IPS-15b (cell line): ENCODE data around the gene USP26.
"Not testable (repeated sequence)": the region's sequence is repeated elsewhere in the genome, so short reads cannot be mapped to it uniquely, and the experiment has no call there.

Experiments
- H3K27me3 ChIP-seq: one replicate; pipeline ENCODE4 v1.6.1; 2013; ENCODE audit warnings: low read length; ENCODE audit not compliant: control insufficient read depth, insufficient read depth
- H3K36me3 ChIP-seq: one replicate; pipeline ENCODE4 v1.6.1; 2013; ENCODE audit warnings: low read length; ENCODE audit not compliant: control insufficient read depth, insufficient read depth
- H3K4me1 ChIP-seq: one replicate; pipeline ENCODE4 v1.6.1; 2013; ENCODE audit warnings: mild to moderate bottlenecking, low read length; ENCODE audit not compliant: control insufficient read depth, insufficient read depth
- H3K4me3 ChIP-seq: one replicate; pipeline ENCODE4 v1.5.1; 2013; ENCODE audit warnings: low read depth, low read length
- H3K9ac ChIP-seq: one replicate; pipeline ENCODE4 v1.6.1; 2013; ENCODE audit warnings: low read depth, mild to moderate bottlenecking, low read length
- H3K9me3 ChIP-seq: one replicate; pipeline ENCODE4 v1.6.1; 2013; ENCODE audit warnings: mild to moderate bottlenecking, low read length; ENCODE audit not compliant: control insufficient read depth, insufficient read depth

The USP26 gene

GRCh38 chrX:133097031-133097430 is at the start of gene USP26:
Gene USP26 (minus strand): TSS chrX:133097109. CDS start chrX:133028220, 68,889 bp downstream.
- Histone ChIP-seq H3K9me3 (no peaks in the 10 kb centered on the region), H3K4me3 (no peak within 1 kb of the TSS), H3K36me3 (no peaks in the 10 kb centered on the region), H3K4me1 (no peaks in the 10 kb centered on the region), H3K27me3 (no peaks in the 10 kb centered on the region), H3K9ac (no peak within 1 kb of the TSS)

GRCh38 chrX:133134282-133134681 is 37.4 kb upstream of the USP26 start:
- Histone ChIP-seq H3K9ac (no peak overlapping the region), H3K36me3 (no peaks in the 10 kb centered on the region), H3K9me3 (no peaks in the 10 kb centered on the region), H3K4me1 (no peaks in the 10 kb centered on the region), H3K27me3 (no peaks in the 10 kb centered on the region), H3K4me3 (no peak overlapping the region)

GRCh38 chrX:133120406-133120805 is 23.5 kb upstream of the USP26 start:
- H3K27me3 ChIP-seq = no peaks in the 10 kb centered on the region
- H3K36me3 ChIP-seq = no peaks in the 10 kb centered on the region
- peaks cover 10% of the 10 kb centered on the region for H3K4me1 ChIP-seq
- no peak overlapping the region for H3K9ac ChIP-seq
- H3K4me3 ChIP-seq = no peak overlapping the region
- H3K9me3 ChIP-seq = no peaks in the 10 kb centered on the region

GRCh38 chrX:133094098-133094731 is 2.7 kb downstream of the USP26 start:
- no peaks in the 10 kb centered on the region for H3K9me3 ChIP-seq
- H3K36me3 ChIP-seq = no peaks in the 10 kb centered on the region
- H3K27me3 ChIP-seq = no peaks in the 10 kb centered on the region
- H3K4me1 ChIP-seq = no peaks in the 10 kb centered on the region
- no peak overlapping the region for H3K4me3 ChIP-seq
- no peak overlapping the region for H3K9ac ChIP-seq

GRCh38 chrX:133090236-133090809 is 6.6 kb downstream of the USP26 start:
- Histone ChIP-seq H3K36me3 (no peaks in the 10 kb centered on the region), H3K9me3 (no peaks in the 10 kb centered on the region), H3K27me3 (no peaks in the 10 kb centered on the region), H3K4me1 (no peaks in the 10 kb centered on the region), H3K9ac (no peak overlapping the region), H3K4me3 (no peak overlapping the region)

- Histone ChIP-seq H3K9me3 (no peaks in the 10 kb centered on the region), H3K9ac (no peak overlapping the region), H3K27me3 (no peaks in the 10 kb centered on the region), H3K4me1 (no peaks in the 10 kb centered on the region), H3K36me3 (no peaks in the 10 kb centered on the region), H3K4me3 (no peak overlapping the region)
These were observed 7.5 kb downstream of the USP26 start for GRCh38 chrX:133089411-133089810.

- Histone ChIP-seq H3K27me3 (no peaks in the 10 kb centered on the region), H3K9ac (no peak overlapping the region), H3K4me3 (no peak overlapping the region), H3K4me1 (no peaks in the 10 kb centered on the region), H3K9me3 (no peaks in the 10 kb centered on the region), H3K36me3 (no peaks in the 10 kb centered on the region)
These were observed 11.1 kb downstream of the USP26 start for GRCh38 chrX:133085785-133086184.

- not testable (repeated sequence) for H3K4me3 ChIP-seq, H3K27me3 ChIP-seq, H3K36me3 ChIP-seq, H3K9ac ChIP-seq, H3K9me3 ChIP-seq, H3K4me1 ChIP-seq
These were observed 11.9 kb downstream of the USP26 start for GRCh38 chrX:133085056-133085455.

GRCh38 chrX:133083899-133084298 is 13.0 kb downstream of the USP26 start:
- H3K36me3 ChIP-seq = no peaks in the 10 kb centered on the region
- no peaks in the 10 kb centered on the region for H3K4me1 ChIP-seq
- no peak overlapping the region for H3K4me3 ChIP-seq
- no peaks in the 10 kb centered on the region for H3K27me3 ChIP-seq
- H3K9me3 ChIP-seq = no peaks in the 10 kb centered on the region
- H3K9ac ChIP-seq = no peak overlapping the region

- no peak overlapping the region for H3K4me3 ChIP-seq
- H3K27me3 ChIP-seq = no peaks in the 10 kb centered on the region
- H3K9me3 ChIP-seq = no peaks in the 10 kb centered on the region
- H3K9ac ChIP-seq = no peak overlapping the region
- H3K4me1 ChIP-seq = no peaks in the 10 kb centered on the region
- no peaks in the 10 kb centered on the region for H3K36me3 ChIP-seq
These were observed 14.9 kb downstream of the USP26 start for GRCh38 chrX:133081990-133082389.

GRCh38 chrX:133077856-133078255 is 19.1 kb downstream of the USP26 start:
- H3K9ac ChIP-seq, H3K4me3 ChIP-seq, H3K9me3 ChIP-seq, H3K4me1 ChIP-seq, H3K36me3 ChIP-seq, H3K27me3 ChIP-seq: not testable (repeated sequence)

- Histone ChIP-seq H3K4me3 (no peak overlapping the region), H3K9me3 (no peaks in the 10 kb centered on the region), H3K4me1 (no peaks in the 10 kb centered on the region), H3K36me3 (no peaks in the 10 kb centered on the region), H3K27me3 (no peaks in the 10 kb centered on the region), H3K9ac (no peak overlapping the region)
These were observed 24.3 kb downstream of the USP26 start for GRCh38 chrX:133072566-133072965.
